Left ventricle myocardium inferior (tissue), 1 donor: ENCODE data around the gene RASGRP4. TPM values are rescaled to one million over a fixed set of nuclear protein-coding genes. Genes with fewer than 3 reads are reported as not detected.

Experiments used
- DNase-seq: peaks from one replicate; pipeline ENCODE4 v3.0.0-alpha.2; 2020
- H3K27ac ChIP-seq: fragments of 200-600 bp; replicated peaks from 2 replicates; pipeline ENCODE4 v1.8.0; 2021
- H3K27me3 ChIP-seq: fragments of 200-600 bp; 2 replicates; pipeline ENCODE4 v1.8.0; 2021; ENCODE audit warnings: low read depth
- H3K36me3 ChIP-seq: fragments of 200-600 bp; 2 replicates; pipeline ENCODE4 v1.8.0; 2021
- H3K4me1 ChIP-seq: fragments of 200-600 bp; 2 replicates; pipeline ENCODE4 v1.8.0; 2021
- H3K4me3 ChIP-seq: fragments of 200-600 bp; 2 replicates; pipeline ENCODE4 v1.8.0; 2021; ENCODE audit warnings: mild to moderate bottlenecking, moderate library complexity
- H3K9me3 ChIP-seq: fragments of 200-600 bp; replicated peaks from 2 replicates; pipeline ENCODE4 v1.8.0; 2021
- intact Hi-C: fragments of 100-400 bp; cut with micrococcal nuclease; formaldehyde crosslinking; loops from one replicate; pipeline ENCODE4 v1.11.0; 2022
- total RNA-seq: library from RNA; stranded (reverse); fragmentation: NEBNext Ultra II Directional; extraction: Animal tissue kit (Norgen Biotek cat#: 25700); gene quantifications from one replicate; pipeline ENCODE4 v1.2.1, GENCODE V29; 2021
- TF ChIP-seq, protein P1 (sequence below): fragments of 200-600 bp; IDR thresholded peaks from 2 replicates; pipeline ENCODE4 v1.8.0; 2021; ENCODE audit warnings: antibody characterized with exemption, mild to moderate bottlenecking, borderline replicate concordance
- donor health status: DM: no; HTN: yes; CAD: no; lungs with severe emphysema.

The RASGRP4 gene
- total RNA-seq, 1 donor from 2014 or later: 1.5 TPM

DNA sequence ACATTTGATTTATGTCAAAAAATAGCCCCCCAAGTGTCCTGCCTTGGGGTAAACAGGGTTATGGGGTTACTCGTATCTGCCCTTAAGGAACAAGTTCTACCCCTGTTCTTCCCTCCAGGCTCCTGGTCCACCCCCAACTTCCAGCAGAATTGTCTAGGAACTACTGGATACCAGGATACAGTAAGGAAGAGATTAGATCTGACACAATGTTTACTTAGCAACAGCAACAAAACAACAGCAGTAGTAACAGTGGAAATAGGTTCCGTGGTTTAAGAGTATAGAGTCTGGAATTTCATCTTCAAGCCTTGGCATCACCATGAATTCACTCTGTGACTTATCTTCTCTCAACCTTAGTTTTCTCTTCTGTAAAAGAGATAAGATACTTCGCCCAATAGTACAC is 24.9 kb downstream of the RASGRP4 start:
- Histone ChIP-seq H3K4me1 (peaks cover 18% of the 10 kb centered on the region), H3K36me3 (peaks cover 10% of the 10 kb centered on the region), H3K9me3 (no peaks in the 10 kb centered on the region), H3K4me3 (no peak overlapping the region), H3K27ac (no peak overlapping the region), H3K27me3 (peaks cover 55% of the 10 kb centered on the region)
- intact Hi-C loops: loop anchor here (10.0 kb wide), 1 partner anchor 234 kb away; no protein-coding TSS in a partner anchor
- TF ChIP-seq, protein P1, sequence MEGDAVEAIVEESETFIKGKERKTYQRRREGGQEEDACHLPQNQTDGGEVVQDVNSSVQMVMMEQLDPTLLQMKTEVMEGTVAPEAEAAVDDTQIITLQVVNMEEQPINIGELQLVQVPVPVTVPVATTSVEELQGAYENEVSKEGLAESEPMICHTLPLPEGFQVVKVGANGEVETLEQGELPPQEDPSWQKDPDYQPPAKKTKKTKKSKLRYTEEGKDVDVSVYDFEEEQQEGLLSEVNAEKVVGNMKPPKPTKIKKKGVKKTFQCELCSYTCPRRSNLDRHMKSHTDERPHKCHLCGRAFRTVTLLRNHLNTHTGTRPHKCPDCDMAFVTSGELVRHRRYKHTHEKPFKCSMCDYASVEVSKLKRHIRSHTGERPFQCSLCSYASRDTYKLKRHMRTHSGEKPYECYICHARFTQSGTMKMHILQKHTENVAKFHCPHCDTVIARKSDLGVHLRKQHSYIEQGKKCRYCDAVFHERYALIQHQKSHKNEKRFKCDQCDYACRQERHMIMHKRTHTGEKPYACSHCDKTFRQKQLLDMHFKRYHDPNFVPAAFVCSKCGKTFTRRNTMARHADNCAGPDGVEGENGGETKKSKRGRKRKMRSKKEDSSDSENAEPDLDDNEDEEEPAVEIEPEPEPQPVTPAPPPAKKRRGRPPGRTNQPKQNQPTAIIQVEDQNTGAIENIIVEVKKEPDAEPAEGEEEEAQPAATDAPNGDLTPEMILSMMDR: no peak
- DNase-seq: no peak

DNA sequence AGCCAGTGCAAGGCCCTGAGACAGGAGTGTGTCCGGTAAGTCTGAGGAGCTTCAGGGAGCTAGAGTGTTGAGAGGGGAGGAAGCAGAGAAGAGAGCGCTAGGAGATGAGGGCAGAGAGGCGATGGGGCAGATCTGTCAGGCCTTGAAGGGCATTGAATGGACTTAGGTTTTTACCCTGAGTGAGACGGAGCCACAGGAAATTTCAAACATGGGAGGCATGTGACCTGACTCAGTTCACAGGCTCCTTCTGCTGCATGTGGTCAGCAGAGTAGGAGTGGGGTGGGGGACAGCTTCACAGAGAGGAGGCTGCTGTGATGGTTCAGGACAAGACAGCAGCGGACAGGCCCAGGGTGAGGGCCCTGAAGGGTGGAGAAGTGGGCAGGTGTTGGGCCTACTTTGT is 25.7 kb downstream of the RASGRP4 start:
- peaks cover 7% of the 10 kb centered on the region for H3K36me3 ChIP-seq
- H3K4me3 ChIP-seq: no peak overlapping the region
- no peak for DNase-seq
- TF ChIP-seq, protein P1: no peak
- H3K9me3 ChIP-seq: no peaks in the 10 kb centered on the region
- H3K4me1 ChIP-seq: peaks cover 18% of the 10 kb centered on the region
- H3K27me3 ChIP-seq: peaks cover 63% of the 10 kb centered on the region
- intact Hi-C loops: loop anchor here (10.0 kb wide), 1 partner anchor 234 kb away; no protein-coding TSS in a partner anchor
- H3K27ac ChIP-seq: no peak overlapping the region

DNA sequence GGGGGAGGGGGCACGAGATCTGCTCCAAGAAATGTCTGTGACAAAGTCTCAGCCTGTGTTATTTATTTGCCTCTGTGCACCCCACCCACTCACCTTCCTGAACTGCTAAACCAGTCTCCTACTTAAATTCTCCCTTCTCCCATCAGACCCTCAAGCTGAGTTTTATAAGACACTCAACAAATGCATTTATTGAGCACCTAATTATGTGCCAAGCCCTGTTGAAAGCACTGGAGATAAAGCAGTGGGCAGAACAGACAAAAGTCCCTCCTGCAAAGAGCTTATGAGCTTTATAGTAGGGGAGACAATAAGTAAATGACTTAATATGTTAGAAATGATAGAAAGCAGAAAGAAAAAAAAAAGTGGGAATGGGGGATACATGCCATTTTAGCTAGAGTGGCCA is 26.5 kb downstream of the RASGRP4 start:
- Histone ChIP-seq H3K9me3 (no peaks in the 10 kb centered on the region), H3K36me3 (no peaks in the 10 kb centered on the region), H3K27me3 (peaks cover 72% of the 10 kb centered on the region), H3K27ac (no peak overlapping the region), H3K4me3 (no peak overlapping the region), H3K4me1 (peaks cover 20% of the 10 kb centered on the region)
- intact Hi-C loops: no loop called here
- TF ChIP-seq, protein P1: no peak
- no peak for DNase-seq

DNA sequence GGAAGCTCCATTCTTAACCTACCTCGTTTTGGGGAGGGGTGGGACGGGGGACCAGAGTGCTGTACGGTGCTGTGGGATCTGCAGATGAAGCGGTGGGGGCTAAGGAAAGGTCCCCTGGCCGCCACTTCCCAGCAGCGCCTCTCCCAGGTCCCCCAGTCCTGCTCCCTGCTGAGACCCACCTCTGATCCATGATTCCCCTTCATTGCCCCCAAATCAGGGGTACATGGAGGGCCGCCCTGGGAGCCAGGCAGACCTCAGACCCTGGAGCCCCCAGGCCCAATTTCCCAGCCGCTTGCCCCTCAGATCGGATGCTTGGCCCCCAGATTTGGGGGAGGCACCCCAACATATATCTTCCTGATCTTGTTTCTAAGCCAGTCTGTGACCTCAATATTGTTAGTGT is 26.9 kb downstream of the RASGRP4 start:
- H3K27ac ChIP-seq: no peak overlapping the region
- no peak for DNase-seq

DNA sequence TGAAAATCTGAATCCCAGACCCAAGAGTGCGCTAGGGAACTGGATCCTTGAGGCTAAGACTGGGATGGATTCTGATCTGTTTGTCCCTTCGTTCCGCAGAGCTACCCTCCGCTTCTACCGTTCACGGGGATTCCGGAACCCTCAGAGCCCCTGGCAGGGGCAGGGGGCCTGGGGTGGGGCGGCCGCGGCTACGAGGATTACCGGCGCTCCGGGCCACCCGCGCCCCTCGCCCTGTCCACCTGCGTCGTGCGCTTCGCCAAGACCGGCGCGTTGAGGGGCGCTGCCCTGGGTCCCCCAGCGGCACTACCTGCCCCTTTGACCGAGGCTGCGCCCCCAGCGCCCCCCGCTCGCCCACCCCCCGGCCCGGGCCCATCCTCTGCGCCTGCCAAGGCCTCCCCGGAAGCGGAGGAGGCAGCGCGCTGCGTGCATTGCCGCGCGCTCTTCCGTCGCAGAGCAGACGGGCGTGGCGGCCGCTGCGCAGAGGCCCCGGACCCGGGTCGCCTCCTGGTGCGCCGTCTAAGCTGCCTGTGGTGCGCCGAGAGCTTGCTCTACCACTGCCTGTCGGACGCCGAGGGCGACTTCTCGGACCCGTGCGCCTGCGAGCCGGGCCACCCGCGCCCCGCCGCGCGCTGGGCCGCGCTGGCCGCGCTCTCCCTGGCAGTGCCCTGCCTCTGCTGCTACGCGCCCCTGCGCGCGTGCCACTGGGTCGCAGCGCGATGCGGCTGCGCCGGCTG is 30.5 kb downstream of the RASGRP4 start:
- TF ChIP-seq, protein P1: no peak
- intact Hi-C loops: no loop called here
- H3K4me3 ChIP-seq: peak overlapping the region; percentile 17
- peaks cover 72% of the 10 kb centered on the region for H3K27me3 ChIP-seq
- no peaks in the 10 kb centered on the region for H3K36me3 ChIP-seq
- no peak overlapping the region for H3K27ac ChIP-seq
- H3K9me3 ChIP-seq: no peaks in the 10 kb centered on the region
- DNase-seq: no peak
- peaks cover 4% of the 10 kb centered on the region for H3K4me1 ChIP-seq

More for the DNA sequence above, 26.9 kb downstream of the RASGRP4 start:
- TF ChIP-seq, protein P1: no peak
- no peak overlapping the region for H3K4me3 ChIP-seq
- intact Hi-C loops: no loop called here
- peaks cover 76% of the 10 kb centered on the region for H3K27me3 ChIP-seq
- peaks cover 19% of the 10 kb centered on the region for H3K4me1 ChIP-seq
- no peaks in the 10 kb centered on the region for H3K9me3 ChIP-seq
- H3K36me3 ChIP-seq: no peaks in the 10 kb centered on the region
